ENCODE data around the gene CENPN.

The CENPN gene

GRCh38 chr16:81029930-81030604 is 23.1 kb downstream of the CENPN start:
- DNase-seq (ENCODE audit: low spot score): no peak

- peak; percentile 84 for DNase-seq (ENCODE audit: low spot score)
These were observed 28.5 kb downstream of the CENPN start, which contains the start of gene ATMIN for GRCh38 chr16:81035398-81035974. Gene ATMIN, plus strand, starts transcription at chr16:81035842. Its CDS starts 29 bp downstream, at chr16:81035871.

- DNase-seq (ENCODE audit: low spot score): peak; percentile 32
These were observed 29.1 kb downstream of the CENPN start for GRCh38 chr16:81035975-81036750.

GRCh38 chr16:81036751-81037350 is 29.8 kb downstream of the CENPN start:
- no peak for DNase-seq (ENCODE audit: low spot score)

GRCh38 chr16:81040131-81040530 is 33.1 kb downstream of the CENPN start:
- DNase-seq (ENCODE audit: low spot score): no peak

- no peak for DNase-seq (ENCODE audit: low spot score)
These were observed 33.8 kb downstream of the CENPN start for GRCh38 chr16:81040842-81041241.

GRCh38 chr16:81041696-81042095 is 34.7 kb downstream of the CENPN start:
- no peak for DNase-seq (ENCODE audit: low spot score)

- DNase-seq (ENCODE audit: low spot score): no peak
These were observed 35.8 kb downstream of the CENPN start for GRCh38 chr16:81042821-81043220.

- DNase-seq (ENCODE audit: low spot score): no peak
These were observed 46.7 kb downstream of the CENPN start for GRCh38 chr16:81053761-81054160.

- no peak for DNase-seq (ENCODE audit: low spot score)
These were observed 53.7 kb downstream of the CENPN start for GRCh38 chr16:81060576-81061306.

- no peak for DNase-seq (ENCODE audit: low spot score)
These were observed 54.3 kb downstream of the CENPN start for GRCh38 chr16:81061307-81061640.

GRCh38 chr16:81061871-81062608 is 55.0 kb downstream of the CENPN start:
- DNase-seq (ENCODE audit: low spot score): no peak

- DNase-seq (ENCODE audit: low spot score): no peak
These were observed 59.7 kb downstream of the CENPN start for GRCh38 chr16:81066681-81067080.

- DNase-seq (ENCODE audit: low spot score): no peak
These were observed 60.2 kb downstream of the CENPN start for GRCh38 chr16:81067166-81067565.

GRCh38 chr16:81069063-81069462 is 62.0 kb downstream of the CENPN start:
- DNase-seq (ENCODE audit: low spot score): no peak

- DNase-seq (ENCODE audit: low spot score): no peak
These were observed 64.0 kb downstream of the CENPN start for GRCh38 chr16:81070979-81071378.

GRCh38 chr16:81071805-81072204 is 64.8 kb downstream of the CENPN start:
- DNase-seq (ENCODE audit: low spot score): no peak

GRCh38 chr16:81073560-81074330 is 66.7 kb downstream of the CENPN start:
- DNase-seq (ENCODE audit: low spot score): no peak

- DNase-seq (ENCODE audit: low spot score): peak; percentile 96
These were observed 69.6 kb downstream of the CENPN start for GRCh38 chr16:81076566-81077075.
